ENCODE measurements around the gene STARD5. TPM values are rescaled to one million over a fixed set of nuclear protein-coding genes. Genes with fewer than 3 reads are reported as not detected.

Gene STARD5
- total and polyA plus RNA-seq, 2 donors (not counting 1 experiment from before 2014, with no cell fraction given): 15.7 to 19.9 TPM

DNA sequence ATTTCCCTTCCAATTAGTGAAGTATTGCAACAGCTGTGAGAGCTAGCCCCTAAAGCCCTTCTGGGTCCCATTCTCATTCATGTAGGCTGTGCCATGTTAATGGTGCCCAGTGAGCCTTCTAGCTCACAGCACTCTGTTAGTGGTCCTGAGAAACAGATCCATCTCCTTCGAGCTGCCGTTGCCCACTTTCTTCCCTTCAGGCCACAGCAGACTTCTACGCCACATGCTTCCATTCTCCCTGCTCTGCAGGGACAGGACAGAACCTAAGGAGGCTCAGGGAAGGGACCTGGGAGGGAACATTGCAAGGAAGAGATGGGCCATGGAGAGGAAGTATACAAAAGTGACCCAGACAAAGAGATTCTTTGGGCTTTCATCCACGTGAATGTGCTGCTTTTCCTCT is 11.7 kb upstream of the STARD5 start:
- Mint-ChIP-seq H3K27ac (no peak overlapping the region), H3K4me3 (no peak overlapping the region), H3K9me3 (ENCODE audit: insufficient read depth) (no peaks in the 10 kb centered on the region), H3K27me3 (no peaks in the 10 kb centered on the region), H3K4me1 (peaks cover 13% of the 10 kb centered on the region)
- Histone ChIP-seq H3K4me3 (ENCODE audit: control extremely low read depth in 1 of 5, extremely low read depth in 1 of 5, insufficient read depth in 1 of 5, low read depth in 2 of 5, low read length in 4 of 5) (no peak overlapping the region), H4K20me1 (ENCODE audit: control insufficient read depth, insufficient read depth, low read length, poor library complexity, severe bottlenecking) (no peaks in the 10 kb centered on the region), H3K79me2 (ENCODE audit: control insufficient read depth, insufficient read depth, low read length) (no peaks in the 10 kb centered on the region), H3K9ac (ENCODE audit: low read length) (no peak overlapping the region), H3K27ac (ENCODE audit: low read length in 2 of 2) (no peak overlapping the region), H3K4me1 (ENCODE audit: control insufficient read depth in 2 of 2, insufficient read depth in 2 of 2, low read length in 2 of 2) (peaks cover 0 to 4% of the 10 kb centered on the region in 2 donors), H3K4me2 (replicated peaks; ENCODE audit: low read depth, low read length, poor library complexity, severe bottlenecking) (no peak overlapping the region), H3K27me3 (replicated peaks in 1 of 4; ENCODE audit: control extremely low read depth in 1 of 4, control insufficient read depth in 3 of 4, insufficient read depth in 4 of 4, low read length in 3 of 4) (no peaks in the 10 kb centered on the region), H3K36me3 (replicated peaks in 1 of 2; ENCODE audit: control extremely low read depth in 1 of 2, control insufficient read depth in 1 of 2, extremely low read depth in 1 of 2, insufficient read depth in 2 of 2, low read length in 1 of 2) (no peaks in the 10 kb centered on the region), H3K9me3 (ENCODE audit: control extremely low read depth in 1 of 3, control insufficient read depth in 2 of 3, insufficient read depth in 1 of 3, low read length in 2 of 3) (no peaks in the 10 kb centered on the region), H2AFZ (ENCODE audit: insufficient read depth, low read depth, low read length, poor library complexity, severe bottlenecking) (no peak overlapping the region)
- WGBS (ENCODE audit: insufficient coverage): no CpG with 5 or more reads among the region's 4 CpGs
- CTCF ChIA-PET: interaction anchor here (0.9 to 20.0 kb wide), 17 partner anchors 12 to 358 kb away, joined by 3 to 306 read pairs (median 7); partner anchors contain the start of gene STARD5
- intact Hi-C loops (cut with micrococcal nuclease): loop anchor here (1.0 to 2.0 kb wide), 3 partner anchors 60 to 229 kb away; no protein-coding TSS in a partner anchor
- no peak for DNase-seq
- TF ChIP-seq, protein P1, sequence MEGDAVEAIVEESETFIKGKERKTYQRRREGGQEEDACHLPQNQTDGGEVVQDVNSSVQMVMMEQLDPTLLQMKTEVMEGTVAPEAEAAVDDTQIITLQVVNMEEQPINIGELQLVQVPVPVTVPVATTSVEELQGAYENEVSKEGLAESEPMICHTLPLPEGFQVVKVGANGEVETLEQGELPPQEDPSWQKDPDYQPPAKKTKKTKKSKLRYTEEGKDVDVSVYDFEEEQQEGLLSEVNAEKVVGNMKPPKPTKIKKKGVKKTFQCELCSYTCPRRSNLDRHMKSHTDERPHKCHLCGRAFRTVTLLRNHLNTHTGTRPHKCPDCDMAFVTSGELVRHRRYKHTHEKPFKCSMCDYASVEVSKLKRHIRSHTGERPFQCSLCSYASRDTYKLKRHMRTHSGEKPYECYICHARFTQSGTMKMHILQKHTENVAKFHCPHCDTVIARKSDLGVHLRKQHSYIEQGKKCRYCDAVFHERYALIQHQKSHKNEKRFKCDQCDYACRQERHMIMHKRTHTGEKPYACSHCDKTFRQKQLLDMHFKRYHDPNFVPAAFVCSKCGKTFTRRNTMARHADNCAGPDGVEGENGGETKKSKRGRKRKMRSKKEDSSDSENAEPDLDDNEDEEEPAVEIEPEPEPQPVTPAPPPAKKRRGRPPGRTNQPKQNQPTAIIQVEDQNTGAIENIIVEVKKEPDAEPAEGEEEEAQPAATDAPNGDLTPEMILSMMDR (IDR thresholded peaks at IDR 0.05): no peak
- TF ChIP-seq EZH2 (IDR thresholded peaks at IDR 0.05; ENCODE audit: borderline replicate concordance, insufficient read depth, low read depth, low read length, poor library complexity, severe bottlenecking): no peak
- no peak for ATAC-seq (ENCODE audit: low read depth)
- POLR2A ChIA-PET: no interaction called here

DNA sequence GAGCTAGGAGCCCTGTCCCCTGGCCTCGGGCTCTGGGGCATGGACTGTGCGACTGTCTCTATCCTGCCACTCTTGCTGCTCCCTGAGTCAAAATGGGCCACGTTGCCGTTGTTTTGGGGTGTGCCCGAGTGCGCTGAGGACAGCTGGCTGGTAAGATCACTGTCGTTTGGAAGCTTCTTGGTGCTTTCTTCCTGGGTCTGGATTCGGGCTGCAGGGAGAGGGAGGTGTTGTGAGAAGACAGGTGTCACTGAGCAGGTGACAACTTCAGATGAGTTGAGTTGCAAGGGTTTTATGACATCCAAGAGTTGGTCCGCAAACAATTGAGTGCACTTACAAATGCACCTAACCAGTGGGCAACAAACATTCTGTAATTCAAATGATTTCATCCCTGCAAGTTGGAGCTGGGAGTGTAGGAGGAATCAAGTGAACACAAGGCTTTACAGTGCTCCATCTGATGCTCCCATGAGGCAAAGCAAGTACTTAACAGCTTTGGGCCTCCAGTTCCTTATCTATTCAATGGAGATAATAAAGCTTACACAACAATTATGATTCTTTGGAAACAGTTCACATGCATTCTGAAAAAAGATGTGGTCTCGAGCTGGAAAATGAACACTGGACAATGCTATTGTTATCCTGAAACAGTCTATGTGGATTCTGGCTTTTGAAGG is 11.0 kb upstream of the STARD5 start:
- Histone ChIP-seq H4K20me1 (ENCODE audit: control insufficient read depth, insufficient read depth, low read length, poor library complexity, severe bottlenecking) (no peaks in the 10 kb centered on the region), H3K27ac (ENCODE audit: low read length in 2 of 2) (no peak overlapping the region), H3K9ac (ENCODE audit: low read length) (no peak overlapping the region), H3K4me2 (replicated peaks; ENCODE audit: low read depth, low read length, poor library complexity, severe bottlenecking) (no peak overlapping the region), H3K4me3 (ENCODE audit: control extremely low read depth in 1 of 5, extremely low read depth in 1 of 5, insufficient read depth in 1 of 5, low read depth in 2 of 5, low read length in 4 of 5) (no peak overlapping the region), H3K79me2 (ENCODE audit: control insufficient read depth, insufficient read depth, low read length) (no peaks in the 10 kb centered on the region), H3K9me3 (ENCODE audit: control extremely low read depth in 1 of 3, control insufficient read depth in 2 of 3, insufficient read depth in 1 of 3, low read length in 2 of 3) (no peaks in the 10 kb centered on the region), H3K27me3 (replicated peaks in 1 of 4; ENCODE audit: control extremely low read depth in 1 of 4, control insufficient read depth in 3 of 4, insufficient read depth in 4 of 4, low read length in 3 of 4) (no peaks in the 10 kb centered on the region), H3K4me1 (ENCODE audit: control insufficient read depth in 2 of 2, insufficient read depth in 2 of 2, low read length in 2 of 2) (peaks cover 0 to 4% of the 10 kb centered on the region in 2 donors), H3K36me3 (replicated peaks in 1 of 2; ENCODE audit: control extremely low read depth in 1 of 2, control insufficient read depth in 1 of 2, extremely low read depth in 1 of 2, insufficient read depth in 2 of 2, low read length in 1 of 2) (no peaks in the 10 kb centered on the region), H2AFZ (ENCODE audit: insufficient read depth, low read depth, low read length, poor library complexity, severe bottlenecking) (no peak overlapping the region)
- intact Hi-C loops (cut with micrococcal nuclease): no loop called here
- no peak for ATAC-seq (ENCODE audit: low read depth)
- WGBS (ENCODE audit: insufficient coverage): 94% methylated on average over 9 of the region's 10 CpGs
- H3K4me3 Mint-ChIP-seq: no peak overlapping the region
- TF ChIP-seq, protein P1 (IDR thresholded peaks at IDR 0.05): no peak
- TF ChIP-seq EZH2 (IDR thresholded peaks at IDR 0.05; ENCODE audit: borderline replicate concordance, insufficient read depth, low read depth, low read length, poor library complexity, severe bottlenecking): no peak
- no peak for DNase-seq
- no peaks in the 10 kb centered on the region for H3K27me3 Mint-ChIP-seq
- no peak overlapping the region for H3K27ac Mint-ChIP-seq
- ChIA-PET POLR2A (interaction anchor here (1.7 kb wide), 1 partner anchor 60 kb away, joined by 5 read pairs; no protein-coding TSS in a partner anchor), CTCF (interaction anchor here (0.7 to 20.0 kb wide), 16 partner anchors 9 to 358 kb away, joined by 3 to 306 read pairs (median 6); partner anchors contain the start of gene STARD5)
- peaks cover 13% of the 10 kb centered on the region for H3K4me1 Mint-ChIP-seq
- H3K9me3 Mint-ChIP-seq (ENCODE audit: insufficient read depth): no peaks in the 10 kb centered on the region

All from B cell (primary cell).